NT2/D1 (cell line): ENCODE data around the gene PBX1.

Experiments
- SUZ12 ChIP-seq: IDR thresholded peaks from 2 replicates; pipeline ENCODE4 v1.6.1; 2011; ENCODE audit not compliant: insufficient read length, insufficient read depth; ENCODE audit errors: extremely low read depth
- YY1 ChIP-seq: IDR thresholded peaks from 2 replicates; pipeline ENCODE4 v1.6.1; 2011; ENCODE audit not compliant: insufficient read length, insufficient read depth

GRCh38 chr1:164571333-164571732 lies 12.3 kb downstream of the PBX1 start:
- TF ChIP-seq YY1 (no peak), SUZ12 (no peak)
